NCI-H1930 (cell line): ENCODE measurements around the gene UBE2I.
A peak's percentile ranks its signal among the peaks of the same experiment; 100 is the strongest.

Experiments
- DNase-seq, 2 experiments: peaks; one replicate each; lab custom pipeline; 2025; lab: John Stamatoyannopoulos, UW

UBE2I gene

DNA sequence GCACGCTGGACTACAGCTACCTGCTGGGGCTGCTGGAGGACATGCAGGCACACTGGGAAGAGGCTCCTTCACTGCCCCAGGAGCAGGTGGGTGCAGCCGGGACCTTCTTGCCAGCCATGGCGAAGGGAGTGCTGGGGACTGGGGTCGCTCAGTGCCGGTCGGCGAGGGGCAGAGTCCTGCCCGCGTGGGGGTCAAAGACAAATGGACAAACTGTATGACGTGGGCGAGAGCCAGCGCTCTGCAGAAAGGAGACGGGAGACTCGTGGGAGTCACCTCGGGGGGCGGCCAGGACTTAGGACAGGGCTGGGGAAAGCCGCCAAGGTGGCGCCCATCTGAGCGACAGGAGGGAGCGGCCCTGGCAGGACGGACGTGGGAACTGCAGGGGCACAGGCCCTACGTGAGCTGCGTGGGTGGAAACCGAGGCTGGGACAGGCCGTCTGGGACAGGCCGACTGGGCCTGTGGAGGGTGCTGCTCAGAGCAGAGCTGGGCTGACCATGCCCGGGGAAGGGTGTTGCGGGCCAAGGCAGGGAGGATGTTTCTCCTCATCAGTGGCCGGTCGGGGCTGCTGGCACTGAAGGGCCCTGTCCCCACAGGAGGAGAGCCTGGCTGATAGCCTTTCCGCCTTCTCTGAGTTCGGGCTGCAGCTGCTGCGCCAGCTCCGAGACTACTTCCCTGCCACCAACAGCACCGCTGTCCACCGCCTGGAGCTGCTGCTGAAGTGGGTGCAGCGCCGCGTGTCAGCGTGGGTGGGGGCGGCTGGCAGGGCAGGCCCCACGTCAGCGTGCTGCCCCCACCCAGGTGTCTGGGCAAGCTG is 34.2 kb downstream of the UBE2I start:
- no peak for DNase-seq

DNA sequence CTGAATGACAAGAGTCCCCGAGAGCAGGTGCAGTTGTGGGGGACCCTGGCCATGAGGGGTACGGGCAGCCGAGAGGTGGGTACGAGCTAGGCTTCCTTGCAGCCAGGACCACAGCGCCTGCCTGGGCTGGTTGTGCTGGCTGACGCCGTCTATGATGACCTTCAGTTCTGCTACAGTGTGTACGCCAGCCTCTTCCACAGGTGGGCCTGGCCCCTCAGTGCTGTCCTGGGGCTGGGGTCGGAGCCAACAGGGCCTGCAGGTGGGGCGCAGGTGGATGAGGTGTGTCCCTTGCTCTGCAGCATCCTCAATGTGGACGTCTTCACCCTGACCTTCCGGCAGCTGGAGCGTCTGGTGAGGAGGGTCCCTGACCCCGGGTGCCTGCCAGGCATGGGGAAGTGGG is 35.1 kb downstream of the UBE2I start:
- DNase-seq: no peak

- no peak for DNase-seq
Observed at GRCh38 chr16:1345087-1345486, 35.7 kb downstream of the UBE2I start.

- DNase-seq: no peak
Observed at GRCh38 chr16:1345651-1346421, 36.4 kb downstream of the UBE2I start.

GRCh38 chr16:1346422-1347285 is 37.2 kb downstream of the UBE2I start:
- DNase-seq: no peak

DNA sequence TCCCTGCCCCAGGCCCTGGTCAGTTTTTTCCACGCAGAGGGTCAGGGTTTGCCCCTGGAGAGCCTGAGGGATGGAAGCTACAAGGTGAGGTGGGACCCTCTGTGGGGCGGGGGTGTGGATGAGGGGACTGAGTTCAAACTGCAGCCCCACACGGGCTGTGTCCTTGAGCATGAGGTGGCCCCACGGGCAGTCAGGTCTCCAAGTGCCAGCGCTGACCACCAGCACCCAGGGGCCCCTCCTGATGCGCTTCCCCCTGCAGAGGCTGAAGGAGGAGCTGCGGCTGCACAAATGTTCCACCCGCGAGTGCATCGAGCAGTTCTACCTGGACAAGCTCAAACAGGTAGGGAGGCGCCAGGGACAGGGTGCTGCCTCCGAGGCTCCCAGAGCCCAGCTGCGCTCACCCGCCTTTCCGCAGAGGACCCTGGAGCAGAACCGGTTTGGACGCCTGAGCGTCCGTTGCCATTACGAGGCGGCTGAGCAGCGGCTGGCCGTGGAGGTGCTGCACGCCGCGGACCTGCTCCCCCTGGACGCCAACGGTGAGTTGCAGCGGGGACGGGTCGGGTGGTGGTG is 37.9 kb downstream of the UBE2I start:
- no peak for DNase-seq

DNA sequence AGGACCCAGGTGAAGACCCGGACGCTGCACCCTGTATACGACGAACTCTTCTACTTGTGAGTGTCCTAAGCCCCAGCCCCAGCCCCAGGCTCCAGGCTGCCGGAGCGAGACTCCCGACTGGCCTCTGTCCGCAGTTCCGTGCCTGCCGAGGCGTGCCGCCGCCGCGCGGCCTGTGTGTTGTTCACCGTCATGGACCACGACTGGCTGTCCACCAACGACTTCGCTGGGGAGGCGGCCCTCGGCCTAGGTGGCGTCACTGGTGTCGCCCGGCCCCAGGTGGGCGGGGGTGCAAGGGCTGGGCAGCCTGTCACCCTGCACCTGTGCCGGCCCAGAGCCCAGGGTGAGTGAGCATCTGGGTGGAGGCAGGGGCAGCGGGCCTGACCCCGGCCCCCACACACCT is 38.5 kb downstream of the UBE2I start:
- DNase-seq: no peak

- DNase-seq: no peak
Observed at GRCh38 chr16:1348441-1348840, 39.0 kb downstream of the UBE2I start.

GRCh38 chr16:1348926-1349325 is 39.5 kb downstream of the UBE2I start:
- no peak for DNase-seq

DNA sequence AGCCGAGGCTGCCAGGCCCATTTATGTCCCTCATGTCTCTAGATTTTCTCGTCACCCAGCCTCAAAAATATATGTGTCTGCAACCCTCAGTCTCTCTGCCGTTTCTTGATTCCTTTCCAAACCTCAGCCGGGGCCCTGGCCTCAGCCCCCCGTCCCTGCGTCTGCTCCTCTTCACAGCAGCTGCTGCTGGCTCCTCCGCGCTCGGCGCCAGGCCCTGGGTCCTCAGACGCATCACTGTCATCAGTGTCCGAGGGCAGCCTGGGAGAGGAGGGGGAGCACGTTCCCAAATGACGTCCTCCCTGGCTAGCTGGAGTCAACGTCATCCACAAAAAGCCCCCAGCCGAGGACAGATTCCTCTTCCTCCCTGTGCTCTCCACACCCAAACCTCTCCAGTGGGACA is 39.9 kb downstream of the UBE2I start:
- DNase-seq: no peak

GRCh38 chr16:1349951-1350350 is 40.5 kb downstream of the UBE2I start:
- no peak for DNase-seq

GRCh38 chr16:1350691-1351090 is 41.3 kb downstream of the UBE2I start:
- DNase-seq: no peak

- DNase-seq: no peak
Observed at GRCh38 chr16:1351215-1351581, 41.8 kb downstream of the UBE2I start.

DNA sequence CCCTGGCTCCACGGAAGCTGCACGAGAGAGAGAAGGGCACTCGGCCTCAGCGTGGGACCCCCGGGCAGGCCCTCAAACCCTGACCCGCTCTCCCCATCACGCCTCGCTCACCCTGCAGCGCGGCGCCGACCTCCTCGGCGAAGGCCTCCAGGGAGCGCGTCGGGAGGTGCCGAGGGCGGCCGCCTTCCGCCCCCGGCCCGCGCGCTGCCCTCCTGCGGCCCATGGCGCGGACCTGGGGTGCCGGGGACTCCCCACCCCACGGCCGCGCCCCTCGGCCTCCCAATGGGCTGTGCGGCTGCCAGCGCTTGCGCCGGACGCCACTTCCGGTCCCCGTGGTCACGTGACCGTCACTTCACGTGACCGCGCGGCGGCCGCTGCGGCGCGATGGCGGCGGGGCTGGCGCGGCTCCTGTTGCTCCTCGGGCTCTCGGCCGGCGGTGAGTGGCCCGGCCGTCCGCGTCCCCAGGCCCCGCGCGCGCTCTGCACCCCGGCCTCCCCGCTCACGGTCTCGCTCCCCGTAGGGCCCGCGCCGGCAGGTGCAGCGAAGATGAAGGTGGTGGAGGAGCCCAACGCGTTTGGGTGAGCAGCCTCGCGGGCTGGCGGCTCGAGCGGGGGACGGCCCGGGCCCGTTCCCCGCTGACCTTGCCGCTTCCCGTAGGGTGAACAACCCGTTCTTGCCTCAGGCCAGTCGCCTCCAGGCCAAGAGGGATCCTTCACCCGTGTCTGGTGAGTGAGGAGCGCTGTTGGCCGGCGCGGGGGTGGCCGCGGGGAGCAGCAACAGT is 42.3 kb downstream of the UBE2I start, which contains the start of the genes GNPTG and TSR3:
GNPTG (plus strand) TSS at position 350 of the 781 bp plus-strand sequence; CDS start at position 385, 35 bp downstream.
TSR3 (minus strand) TSS at position 297 of the 781 bp plus-strand sequence; CDS start at position 223, 74 bp downstream.
- peak; percentile 75 to 93 for DNase-seq

- no peak for DNase-seq
Observed at GRCh38 chr16:1354815-1355540, 45.5 kb downstream of the UBE2I start.

DNA sequence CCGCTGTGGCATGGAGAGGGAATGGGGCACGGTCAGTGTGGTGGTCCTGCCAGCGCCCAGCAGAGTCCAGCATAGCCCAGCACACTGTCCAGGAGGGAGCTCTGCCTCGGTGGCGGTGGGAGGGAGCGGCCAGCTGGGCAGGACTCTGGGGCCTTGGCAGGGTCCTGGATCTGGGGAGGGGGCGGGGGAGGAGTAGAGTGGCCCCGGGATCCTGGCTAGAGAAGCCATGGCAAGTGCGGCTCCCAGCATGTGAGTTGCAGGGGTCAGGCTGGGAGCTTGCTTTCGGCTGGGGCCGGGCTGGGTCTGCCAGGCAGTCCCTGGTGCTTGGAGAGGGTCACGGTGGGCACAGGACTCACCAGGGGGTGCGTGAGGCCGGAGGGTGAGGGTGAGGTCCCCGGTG is 46.2 kb downstream of the UBE2I start:
- DNase-seq: no peak

DNA sequence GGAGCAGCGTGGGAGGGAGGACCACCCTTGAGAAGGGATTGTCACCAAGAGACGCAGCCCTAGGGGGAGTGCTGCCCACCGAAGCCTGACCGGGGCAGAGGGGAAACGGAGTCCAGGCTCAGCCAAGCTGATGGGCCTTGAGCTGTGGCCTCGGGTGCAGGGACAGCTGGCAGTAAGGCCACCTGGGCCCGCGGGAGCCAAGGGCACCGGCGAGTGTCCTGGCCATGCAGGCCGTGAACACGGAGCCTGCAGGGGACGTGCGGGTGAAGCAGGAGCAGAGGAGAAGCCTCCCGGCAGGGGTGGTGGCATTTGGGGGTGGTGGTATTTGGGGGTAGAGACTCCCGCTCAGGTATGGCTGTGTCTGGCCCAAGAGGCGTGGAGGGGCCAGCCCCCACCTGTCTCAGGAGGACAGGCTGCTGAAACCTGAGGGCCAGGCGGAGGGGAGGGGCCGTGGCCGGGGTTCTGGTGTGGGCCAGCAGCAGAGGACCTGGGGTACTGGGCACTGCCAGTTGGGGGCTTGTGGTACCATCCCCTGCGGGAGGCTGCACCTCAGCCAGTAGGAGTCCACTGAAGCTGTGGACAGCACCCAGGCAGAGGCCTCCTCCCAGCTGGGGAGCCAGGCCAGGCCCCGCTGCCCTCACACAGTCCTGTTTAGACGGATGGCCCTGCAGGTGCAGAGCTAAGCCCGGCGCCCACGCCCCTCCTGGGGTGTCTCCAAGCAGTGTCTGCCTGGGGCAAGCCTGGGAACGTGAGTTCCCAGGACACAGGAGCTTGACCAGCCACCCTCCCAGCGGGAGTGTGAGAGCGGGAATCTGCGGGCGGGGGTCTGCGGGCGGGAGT is 46.8 kb downstream of the UBE2I start:
- no peak for DNase-seq

DNA sequence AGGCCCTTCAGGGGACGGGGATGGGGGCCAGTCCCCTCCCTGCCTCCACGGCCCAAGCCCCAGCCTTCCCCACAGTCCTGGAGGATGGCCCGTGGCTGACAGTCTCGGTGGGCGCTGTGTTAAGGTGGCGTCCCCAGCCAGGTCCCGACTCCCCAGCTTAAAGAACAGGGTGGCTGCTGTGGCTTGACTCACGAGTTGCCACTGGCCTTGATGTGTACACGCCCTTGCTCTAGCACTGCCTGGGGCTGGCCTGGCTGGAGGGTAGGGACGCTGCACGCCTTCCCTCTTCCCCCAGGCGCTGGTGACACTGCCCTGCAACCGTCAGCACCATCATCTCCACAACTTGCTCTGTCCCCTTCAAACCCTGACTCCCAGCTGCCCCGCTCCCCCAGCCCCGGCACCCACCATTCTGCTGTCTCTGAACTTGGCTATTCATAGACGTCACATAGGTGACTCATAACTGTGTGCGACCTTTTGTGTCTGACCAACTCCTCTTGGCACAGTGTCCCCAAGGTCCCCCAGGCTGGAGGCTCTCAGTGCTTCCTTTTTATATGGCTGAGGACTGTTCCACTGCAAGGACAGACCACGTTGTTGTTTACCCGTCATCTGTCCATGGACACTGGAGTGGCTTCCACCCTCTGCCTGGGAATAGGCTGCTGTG is 48.6 kb downstream of the UBE2I start:
- no peak for DNase-seq
